SK-N-SH (cell line): Measurements from ENCODE around the gene FAM149B1. TPM values are rescaled to one million over a fixed set of nuclear protein-coding genes. Genes with fewer than 3 reads are reported as not detected.

Experiments used
- CTCF ChIA-PET: fragments of 300-600, 350-600 bp; formaldehyde crosslinking; extraction: SDS; loops from one replicate; lab custom pipeline; 2021; lab: Yijun Ruan, JAX
- POLR2A ChIA-PET: fragments of 350-600 bp; sonication (Branson Sonifier 250); formaldehyde crosslinking; extraction: SDS; loops from one replicate; lab custom pipeline; 2020; ENCODE audit warnings: antibody characterized with exemption, inconsistent platforms; lab: Yijun Ruan, JAX
- DNase-seq: peaks from one replicate; pipeline ENCODE4 v3.0.0; 2012
- H2AFZ ChIP-seq: fragments of 200-600 bp; sonication (generic); 2 replicates; pipeline ENCODE4 v1.8.1; 2016; ENCODE audit warnings: antibody characterized with exemption, mild to moderate bottlenecking, low read depth
- H3F3A ChIP-seq: fragments of 200-600 bp; sonication (generic); replicated peaks from 2 replicates; pipeline ENCODE3; 2016; ENCODE audit warnings: antibody characterized with exemption, mild to moderate bottlenecking; ENCODE audit not compliant: insufficient read depth
- H3K27ac ChIP-seq, 2 experiments: fragments of 200-500 bp in 1 of 2; fragments of 200-600 bp in 1 of 2; sonication (Bioruptor generic) in 1 of 2; sonication (generic), shearing (Covaris generic) in 1 of 2; 2 replicates each; pipeline versions ENCODE4 v1.5.1 to v1.6.1; 2014 to 2016; ENCODE audit warnings: low read depth in 2 of 2, inconsistent platforms in 1 of 2, low read length in 1 of 2, mild to moderate bottlenecking in 1 of 2, mixed read lengths in 1 of 2
- H3K27me3 ChIP-seq: fragments of 200-600 bp; sonication (generic), shearing (Covaris generic); 2 replicates; pipeline ENCODE4 v1.6.1; 2016; ENCODE audit warnings: mixed run types; ENCODE audit not compliant: insufficient read depth
- H3K36me3 ChIP-seq, 2 experiments: fragments of 200-500 bp in 1 of 2; fragments of 200-600 bp in 1 of 2; sonication (Bioruptor generic) in 1 of 2; sonication (generic) in 1 of 2; replicated peaks in 1 of 2; 2 replicates each; pipeline versions ENCODE3 to v1.5.1; 2014 to 2016; ENCODE audit warnings: low read length in 1 of 2, mild to moderate bottlenecking in 1 of 2; ENCODE audit not compliant: insufficient read depth in 2 of 2, control insufficient read depth in 1 of 2
- H3K4me1 ChIP-seq, 2 experiments: fragments of 200-500 bp in 1 of 2; fragments of 200-600 bp in 1 of 2; sonication (Bioruptor generic) in 1 of 2; sonication (generic), shearing (Covaris generic) in 1 of 2; 2 replicates each; pipeline versions ENCODE4 v1.5.1 to v1.6.1; 2014 to 2016; ENCODE audit warnings: low read depth in 1 of 2, low read length in 1 of 2, mixed run types in 1 of 2; ENCODE audit not compliant: insufficient read depth in 2 of 2, control insufficient read depth in 1 of 2
- H3K4me2 ChIP-seq: fragments of 200-600 bp; sonication (generic), shearing (Covaris generic); 2 replicates; pipeline ENCODE4 v1.6.1; 2017; ENCODE audit warnings: mixed run types
- H3K4me3 ChIP-seq, 2 experiments: fragments of 200-500 bp in 1 of 2; fragments of 200-600 bp in 1 of 2; sonication (Bioruptor generic) in 1 of 2; sonication (generic), shearing (Covaris generic) in 1 of 2; 2 replicates each; pipeline versions ENCODE4 v1.5.1 to v1.8.1; 2014 to 2016; ENCODE audit warnings: low read depth in 2 of 2, inconsistent platforms in 1 of 2, low read length in 1 of 2, mild to moderate bottlenecking in 1 of 2, mixed read lengths in 1 of 2, moderate library complexity in 1 of 2
- H3K79me2 ChIP-seq: fragments of 200-600 bp; sonication (generic); 2 replicates; pipeline ENCODE4 v1.8.1; 2017; ENCODE audit warnings: mild to moderate bottlenecking; ENCODE audit not compliant: insufficient read depth
- H3K9ac ChIP-seq: fragments of 200-600 bp; sonication (generic); 2 replicates; pipeline ENCODE4 v1.6.1; 2017; ENCODE audit warnings: mixed run types
- H3K9me2 ChIP-seq: fragments of 200-600 bp; sonication (generic); 2 replicates; pipeline ENCODE4 v1.6.1; 2017; ENCODE audit warnings: mixed run types
- H3K9me3 ChIP-seq: fragments of 200-600 bp; sonication (generic); 2 replicates; pipeline ENCODE4 v1.6.1; 2017; ENCODE audit warnings: mixed run types, mild to moderate bottlenecking, moderate library complexity
- H4K20me1 ChIP-seq: fragments of 200-600 bp; sonication (generic); 2 replicates; pipeline ENCODE4 v1.6.1; 2017; ENCODE audit warnings: mild to moderate bottlenecking, mixed run types; ENCODE audit not compliant: insufficient read depth
- CHD2 ChIP-seq: fragments of 150-350 bp; IDR thresholded peaks from 2 replicates; pipeline ENCODE4 v1.6.1; 2018; ENCODE audit warnings: low read length; ENCODE audit not compliant: partially characterized antibody
- CTCF ChIP-seq: fragments of 200-600 bp; sonication (generic); IDR thresholded peaks from 2 replicates; pipeline ENCODE4 v1.6.1; 2017; ENCODE audit warnings: antibody characterized with exemption, mild to moderate bottlenecking, moderate library complexity
- ELF1 ChIP-seq: IDR thresholded peaks from 2 replicates; pipeline ENCODE4 v1.4.0; 2012
- EP300 ChIP-seq, 2 experiments: IDR thresholded peaks; 2 replicates each; pipeline versions ENCODE4 v1.4.0 to v1.6.1; 2012; ENCODE audit warnings: borderline replicate concordance in 1 of 2, low read depth in 1 of 2, low read length in 1 of 2
- EZH2phosphoT487 ChIP-seq: fragments of 200-600 bp; sonication (generic); IDR thresholded peaks from 2 replicates; pipeline ENCODE4 v1.6.1; 2017; ENCODE audit warnings: low read depth, mixed run types, mild to moderate bottlenecking, antibody characterized with exemption, moderate library complexity, borderline replicate concordance
- FOXJ3 ChIP-seq: sonication (generic); formaldehyde crosslinking; IDR thresholded peaks from 2 replicates; pipeline ENCODE4 v1.5.1; 2020; ENCODE audit warnings: mild to moderate bottlenecking, missing genetic modification reagents
- GABPA ChIP-seq: IDR thresholded peaks from 2 replicates; pipeline ENCODE4 v1.4.0; 2012; ENCODE audit warnings: low read depth, mild to moderate bottlenecking
- GATA2 ChIP-seq: sonication (generic); formaldehyde crosslinking; IDR thresholded peaks from 2 replicates; pipeline ENCODE4 v1.5.0; 2020; ENCODE audit warnings: mild to moderate bottlenecking, missing genetic modification reagents
- JUND ChIP-seq: IDR thresholded peaks from 2 replicates; pipeline ENCODE4 v1.4.0; 2012
- MAX ChIP-seq: IDR thresholded peaks from 2 replicates; pipeline ENCODE4 v1.4.0; 2012; ENCODE audit warnings: low read depth
- MXI1 ChIP-seq: IDR thresholded peaks from 2 replicates; pipeline ENCODE4 v1.6.1; 2012; ENCODE audit warnings: mild to moderate bottlenecking, low read depth, low read length, improper control_type of control experiment
- NFIC ChIP-seq: IDR thresholded peaks from 2 replicates; pipeline ENCODE4 v1.4.0; 2012; ENCODE audit warnings: borderline replicate concordance
- NRF1 ChIP-seq: IDR thresholded peaks from 2 replicates; pipeline ENCODE4 v1.6.1; 2012; ENCODE audit warnings: low read depth, mild to moderate bottlenecking, low read length
- PBX3 ChIP-seq: IDR thresholded peaks from 2 replicates; pipeline ENCODE4; 2012
- POLR2AphosphoS5 ChIP-seq: IDR thresholded peaks from 2 replicates; pipeline ENCODE4 v1.6.1; 2012; ENCODE audit warnings: low read depth, low read length
- RAD21 ChIP-seq: IDR thresholded peaks from 2 replicates; pipeline ENCODE4 v1.6.1; 2012; ENCODE audit warnings: mild to moderate bottlenecking, low read length
- RCOR1 ChIP-seq: fragments of 150-350 bp; IDR thresholded peaks from 2 replicates; pipeline ENCODE4 v1.6.1; 2017; ENCODE audit warnings: antibody characterized with exemption, low read length
- REST ChIP-seq: IDR thresholded peaks from 2 replicates; pipeline ENCODE4 v1.6.1; 2012; ENCODE audit warnings: mild to moderate bottlenecking, low read depth, low read length, moderate library complexity
- RFX5 ChIP-seq: IDR thresholded peaks from 2 replicates; pipeline ENCODE4 v1.6.1; 2012; ENCODE audit warnings: mild to moderate bottlenecking, improper control_type of control experiment, low read length
- RXRA ChIP-seq: IDR thresholded peaks from 2 replicates; pipeline ENCODE4 v1.4.0; 2012; ENCODE audit warnings: low read depth, mild to moderate bottlenecking, borderline replicate concordance
- SMC3 ChIP-seq: IDR thresholded peaks from 2 replicates; pipeline ENCODE4 v1.6.1; 2012; ENCODE audit warnings: low read depth, low read length, improper control_type of control experiment
- TAF1 ChIP-seq: IDR thresholded peaks from 2 replicates; pipeline ENCODE4 v1.6.1; 2012; ENCODE audit warnings: low read depth, mild to moderate bottlenecking, low read length, moderate library complexity, borderline replicate concordance
- TCF12 ChIP-seq: IDR thresholded peaks from 2 replicates; pipeline ENCODE4 v1.4.0; 2012
- USF1 ChIP-seq: IDR thresholded peaks from 2 replicates; pipeline ENCODE4 v1.4.0; 2012; ENCODE audit warnings: low read depth, borderline replicate concordance
- YY1 ChIP-seq: IDR thresholded peaks from 2 replicates; pipeline ENCODE4 v1.4.0; 2012; ENCODE audit warnings: low read depth, mild to moderate bottlenecking
- WGBS: methylation state at CpG from one replicate; pipeline ENCODE4 v1.1.6; 2017; ENCODE audit warnings: low lambda C conversion rate; 5-methylcytosine and 5-hydroxymethylcytosine counted together
- polyA plus RNA-seq, 3 experiments: library from polyadenylated mRNA; depleted of rRNA; stranded (reverse); fragments of >200 nt; gene quantifications; 2 replicates each; pipeline ENCODE4 v1.2.3, GENCODE V29; 2012

Gene FAM149B1
- polyA plus RNA-seq, 1 of the 3 experiments (the other 2 are of a cell fraction) = 28.2 TPM

- Histone ChIP-seq H3K79me2 (peaks cover 92% of the 10 kb centered on the region), H3K4me3 (peak within 1 kb of the TSS; percentile 75 to 83), H3F3A (peaks cover 13% of the 10 kb centered on the region), H3K9ac (peak within 1 kb of the TSS; percentile 83), H2AFZ (peak within 1 kb of the TSS; percentile 47), H3K9me2 (no peaks in the 10 kb centered on the region), H3K9me3 (no peaks in the 10 kb centered on the region), H3K4me1 (peaks cover 29 to 31% of the 10 kb centered on the region in 2 experiments; a peak in 3 of 4 replicates), H3K36me3 (peaks cover 47 to 55% of the 10 kb centered on the region in 2 experiments), H3K4me2 (peak within 1 kb of the TSS; percentile 79), H3K27ac (peak within 1 kb of the TSS; percentile 80 to 87), H3K27me3 (no peaks in the 10 kb centered on the region), H4K20me1 (0 out of 2 replicates have a peak, but pooled peaks cover 3% of the 10 kb centered on the region)
- ChIA-PET CTCF (interaction anchor here (0.8 to 1.6 kb wide), 4 partner anchors 13 to 401 kb away, joined by 3 to 6 read pairs (median 3); no protein-coding TSS in a partner anchor), POLR2A (interaction anchor here (0.5 to 1.5 kb wide), 8 partner anchors 11 to 1086 kb away, joined by 3 to 4 read pairs (median 3); partner anchors contain the start of gene CFAP70)
- WGBS = under 1% methylated on average over 38 of the region's 78 CpGs
- peak; percentile 95 for DNase-seq
- TF ChIP-seq CTCF (0 out of 2 replicates have a peak, but pooled peaks have one; percentile 16), EZH2phosphoT487 (no peak), SMC3 (no peak), NRF1 (peak; percentile 67), PBX3 (peak; percentile 21; the same call in 1 of the 2 replicates), RXRA (no peak), TCF12 (0 out of 2 replicates have a peak, but pooled peaks have one; percentile 15), JUND (peak; percentile 31; the same call in 1 of the 2 replicates), CHD2 (peak; percentile 82), MXI1 (peak; percentile 95), TAF1 (peak; percentile 95), YY1 (no peak), REST (no peak), RAD21 (no peak), MAX (peak; percentile 95), GABPA (peak; percentile 58), USF1 (no peak), POLR2AphosphoS5 (peak; percentile 94), RFX5 (no peak), ELF1 (no peak; the same call in 1 of the 2 replicates), EP300 (IDR thresholded peaks at IDR 0.05; ENCODE audit: borderline replicate concordance in 1 of 2, low read depth in 1 of 2, low read length in 1 of 2) (0 out of 4 replicates have a peak, but pooled peaks of 1 of the 2 experiments have one; percentile 34), RCOR1 (no peak), GATA2 (CRISPR knock-in tag) (no peak), FOXJ3 (CRISPR knock-in tag) (peak; percentile 57), NFIC (no peak)
These were observed 79.0 kb downstream of the FAM149B1 start, which contains the start of gene DNAJC9 for GRCh38 chr10:73246646-73247508. Gene DNAJC9 (minus strand): TSS chr10:73247255. CDS start chr10:73247189, 66 bp downstream.
